Neuronal stem cell (in vitro differentiated cells): ENCODE results near the gene MICAL2.
A peak's percentile ranks its signal among the peaks of the same experiment; 100 is the strongest.

Source experiments
- DNase-seq: peaks from one replicate; pipeline ENCODE4 v3.0.0-alpha.2; 2013; ENCODE audit warnings: low spot score
- H2AFZ ChIP-seq: one replicate; pipeline ENCODE4 v1.6.1; 2013; ENCODE audit warnings: mild to moderate bottlenecking, low read length, inconsistent platforms
- H2AK5ac ChIP-seq: 2 replicates; pipeline ENCODE4 v1.6.1; 2013; ENCODE audit warnings: low read depth, mild to moderate bottlenecking, inconsistent platforms, low read length, moderate library complexity, mixed read lengths
- H2BK120ac ChIP-seq: 2 replicates; pipeline ENCODE4 v1.6.1; 2013; ENCODE audit warnings: low read depth, mild to moderate bottlenecking, inconsistent platforms, low read length, moderate library complexity, mixed read lengths
- H2BK12ac ChIP-seq: one replicate; pipeline ENCODE4 v1.6.1; 2013; ENCODE audit warnings: low read length, inconsistent platforms
- H2BK15ac ChIP-seq: 2 replicates; pipeline ENCODE4 v1.6.1; 2013; ENCODE audit warnings: mild to moderate bottlenecking, low read length, inconsistent platforms, mixed read lengths
- H2BK5ac ChIP-seq: one replicate; pipeline ENCODE4 v1.6.1; 2013; ENCODE audit warnings: inconsistent platforms, mild to moderate bottlenecking, low read length, moderate library complexity
- H3K14ac ChIP-seq: one replicate; pipeline ENCODE4 v1.6.1; 2013; ENCODE audit warnings: low read length, inconsistent platforms
- H3K18ac ChIP-seq: 2 replicates; pipeline ENCODE4 v1.6.1; 2013; ENCODE audit warnings: low read length, inconsistent platforms
- H3K23ac ChIP-seq: 2 replicates; pipeline ENCODE4 v1.6.1; 2013; ENCODE audit warnings: low read depth, mild to moderate bottlenecking, mixed read lengths, low read length, inconsistent platforms; ENCODE audit not compliant: poor library complexity
- H3K27ac ChIP-seq: replicated peaks from 3 replicates; pipeline ENCODE4 v1.5.1; 2013; ENCODE audit warnings: low read length, inconsistent platforms
- H3K27me3 ChIP-seq, 3 experiments: 2 replicates each; pipeline ENCODE4 v1.6.1; 2013; ENCODE audit warnings: low read length in 3 of 3, mild to moderate bottlenecking in 2 of 3, inconsistent platforms in 1 of 3, low read depth in 1 of 3, mixed read lengths in 1 of 3, moderate library complexity in 1 of 3; ENCODE audit not compliant: control insufficient read depth in 3 of 3, insufficient read depth in 3 of 3
- H3K36me3 ChIP-seq, 2 donors: replicated peaks in 1 of 2; 2 replicates each; pipeline ENCODE4 v1.6.1; 2013; ENCODE audit warnings: low read length in 2 of 2; ENCODE audit not compliant: control insufficient read depth in 2 of 2, insufficient read depth in 2 of 2
- H3K4ac ChIP-seq: 2 replicates; pipeline ENCODE4 v1.6.1; 2013; ENCODE audit warnings: inconsistent platforms, mild to moderate bottlenecking, low read length, moderate library complexity
- H3K4me1 ChIP-seq, 2 donors: 1 replicate in 1 of 2; 2 replicates in 1 of 2; pipeline ENCODE4 v1.6.1; 2013; ENCODE audit warnings: low read length in 2 of 2, low read depth in 1 of 2; ENCODE audit not compliant: control insufficient read depth in 2 of 2, insufficient read depth in 1 of 2
- H3K4me2 ChIP-seq: one replicate; pipeline ENCODE4 v1.6.1; 2013; ENCODE audit warnings: mild to moderate bottlenecking, low read length, inconsistent platforms; ENCODE audit not compliant: insufficient read depth, poor library complexity, severe bottlenecking
- H3K4me3 ChIP-seq, 2 donors: 2 replicates each; pipeline ENCODE4 v1.5.1; 2013; ENCODE audit warnings: low read length in 2 of 2, mild to moderate bottlenecking in 2 of 2, inconsistent platforms in 1 of 2, moderate library complexity in 1 of 2
- H3K79me1 ChIP-seq: one replicate; pipeline ENCODE4 v1.6.1; 2013; ENCODE audit warnings: low read depth, mild to moderate bottlenecking, inconsistent platforms, low read length, moderate library complexity
- H3K9ac ChIP-seq: one replicate; pipeline ENCODE4 v1.6.1; 2013; ENCODE audit warnings: mild to moderate bottlenecking, low read depth, low read length, inconsistent platforms; ENCODE audit not compliant: poor library complexity
- H3K9me3 ChIP-seq, 2 donors: replicated peaks in 1 of 2; 2 replicates each; pipeline versions ENCODE3 to v1.6.1; 2013; ENCODE audit warnings: low read length in 2 of 2, mild to moderate bottlenecking in 2 of 2, inconsistent platforms in 1 of 2, low read depth in 1 of 2, mixed read lengths in 1 of 2, moderate library complexity in 1 of 2; ENCODE audit not compliant: control insufficient read depth in 2 of 2, insufficient read depth in 1 of 2
- H4K8ac ChIP-seq: one replicate; pipeline ENCODE4 v1.6.1; 2013; ENCODE audit warnings: low read depth, mild to moderate bottlenecking, inconsistent platforms, low read length, moderate library complexity
- H4K91ac ChIP-seq: one replicate; pipeline ENCODE4 v1.6.1; 2013; ENCODE audit warnings: low read length, low read depth, mild to moderate bottlenecking, inconsistent platforms; ENCODE audit not compliant: poor library complexity
- WGBS, 2 donors: extraction: QIAGEN DNeasy Blood & Tissue Kit; methylation state at CpG; one replicate each; pipeline ENCODE4 v1.1.7; 2013; ENCODE audit warnings: missing lambda C conversion rate in 2 of 2, mixed read lengths in 1 of 2; ENCODE audit not compliant: insufficient read length in 2 of 2, insufficient replicate concordance in 1 of 2; ENCODE audit errors: extremely low coverage in 2 of 2; 5-methylcytosine and 5-hydroxymethylcytosine counted together

The MICAL2 gene

DNA sequence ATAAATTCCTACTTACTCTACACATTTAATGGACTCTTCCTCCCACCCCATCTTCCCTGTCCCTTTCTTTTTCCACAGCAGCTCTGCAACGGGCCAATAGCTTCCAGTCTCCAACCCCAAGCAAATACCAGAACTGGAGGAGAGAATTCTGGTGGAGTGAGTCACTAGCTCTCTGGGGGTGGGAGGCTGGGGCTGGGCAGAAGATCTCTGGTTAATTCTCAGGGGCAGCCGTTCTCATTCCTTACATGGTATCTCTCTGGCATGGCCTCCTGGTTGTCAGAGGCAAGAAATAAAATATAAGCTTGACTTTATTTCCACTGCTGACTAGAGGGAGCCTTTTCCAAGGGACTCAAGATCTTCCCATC, 176.6 kb downstream of the MICAL2 start:
- Histone ChIP-seq H3K27me3 (peaks cover 0 to 7% (median 0%) of the 10 kb centered on the region in 3 experiments), H3K18ac (no peak overlapping the region), H2BK5ac (no peak overlapping the region), H3K23ac (no peak overlapping the region), H2BK15ac (no peak overlapping the region), H3K79me1 (no peaks in the 10 kb centered on the region), H3K36me3 (no peaks in the 10 kb centered on the region), H2AK5ac (no peak overlapping the region), H3K9me3 (no peaks in the 10 kb centered on the region), H4K8ac (no peak overlapping the region), H3K14ac (no peak overlapping the region), H3K4me1 (peaks cover 0 to 12% of the 10 kb centered on the region in 2 donors), H3K27ac (no peak overlapping the region), H3K9ac (no peak overlapping the region), H3K4ac (no peak overlapping the region), H2AFZ (no peak overlapping the region), H2BK120ac (no peak overlapping the region), H2BK12ac (no peak overlapping the region), H3K4me3 (no peak overlapping the region), H3K4me2 (no peak overlapping the region), H4K91ac (no peak overlapping the region)
- no peak for DNase-seq
- no CpG with 5 or more reads among the region's 2 CpGs for WGBS, 2 donors

DNA sequence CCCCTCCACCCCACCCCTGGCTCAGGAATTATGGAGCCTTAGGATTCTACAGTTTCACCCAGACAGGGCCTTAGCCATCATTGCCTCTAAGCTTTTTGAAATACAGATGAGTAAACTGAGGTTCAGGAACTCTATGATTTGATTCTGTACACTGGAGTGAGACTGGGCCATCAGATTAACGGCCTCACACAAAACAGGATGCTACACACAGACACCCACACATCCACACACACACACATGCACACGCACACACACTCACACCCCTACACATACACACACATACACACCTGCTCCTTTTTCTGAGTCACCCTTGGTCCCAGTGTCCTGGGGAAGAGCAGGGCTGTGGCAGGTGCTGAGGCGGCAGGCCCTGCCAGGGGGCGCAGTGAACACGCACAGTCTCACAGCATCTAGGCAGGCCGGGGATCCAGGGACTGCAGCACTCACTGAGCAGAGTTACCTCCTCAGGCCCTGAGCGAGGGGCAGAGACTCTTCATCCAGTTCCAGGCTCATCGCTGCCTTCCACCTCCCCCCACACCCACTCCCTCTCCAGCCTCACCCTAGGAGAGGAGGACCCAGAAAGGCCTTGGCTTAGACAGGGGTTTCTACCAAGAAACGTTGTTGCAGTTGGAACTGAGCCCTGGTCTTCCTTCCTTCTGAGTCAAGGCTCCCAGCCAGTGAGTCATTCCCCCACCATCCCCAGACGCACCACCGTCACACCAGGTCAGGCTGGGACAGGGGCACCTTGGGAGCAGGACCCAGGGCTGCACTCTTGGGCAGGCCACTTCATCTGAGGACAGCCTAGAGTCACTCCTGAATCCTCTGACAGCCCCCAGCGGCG, 177.2 kb downstream of the MICAL2 start:
- H3K27ac ChIP-seq: no peak overlapping the region
- peak overlapping the region; percentile 92 for H4K8ac ChIP-seq
- DNase-seq: peak; percentile 56
- no peak overlapping the region for H3K9ac ChIP-seq
- H3K4me2 ChIP-seq: no peak overlapping the region
- H2AK5ac ChIP-seq: peak overlapping the region; percentile 90
- H3K9me3 ChIP-seq: no peaks in the 10 kb centered on the region
- H3K4me1 ChIP-seq: peaks cover 0 to 12% of the 10 kb centered on the region in 2 donors
- H2BK12ac ChIP-seq: peak overlapping the region; percentile 98
- no CpG with 5 or more reads among the region's 13 CpGs for WGBS, 2 donors
- peak overlapping the region; percentile 47 for H2AFZ ChIP-seq
- no peak overlapping the region for H3K4me3 ChIP-seq
- H3K79me1 ChIP-seq: no peaks in the 10 kb centered on the region
- no peak overlapping the region for H4K91ac ChIP-seq
- no peak overlapping the region for H3K23ac ChIP-seq
- peak overlapping the region; percentile 78 for H2BK15ac ChIP-seq
- peaks cover 0 to 4% (median 0%) of the 10 kb centered on the region in 3 experiments for H3K27me3 ChIP-seq
- H3K4ac ChIP-seq: no peak overlapping the region
- peak overlapping the region; percentile 45 for H2BK120ac ChIP-seq
- peak overlapping the region; percentile 69 for H3K18ac ChIP-seq
- H2BK5ac ChIP-seq: no peak overlapping the region
- H3K14ac ChIP-seq: peak overlapping the region; percentile 58
- no peaks in the 10 kb centered on the region for H3K36me3 ChIP-seq

DNA sequence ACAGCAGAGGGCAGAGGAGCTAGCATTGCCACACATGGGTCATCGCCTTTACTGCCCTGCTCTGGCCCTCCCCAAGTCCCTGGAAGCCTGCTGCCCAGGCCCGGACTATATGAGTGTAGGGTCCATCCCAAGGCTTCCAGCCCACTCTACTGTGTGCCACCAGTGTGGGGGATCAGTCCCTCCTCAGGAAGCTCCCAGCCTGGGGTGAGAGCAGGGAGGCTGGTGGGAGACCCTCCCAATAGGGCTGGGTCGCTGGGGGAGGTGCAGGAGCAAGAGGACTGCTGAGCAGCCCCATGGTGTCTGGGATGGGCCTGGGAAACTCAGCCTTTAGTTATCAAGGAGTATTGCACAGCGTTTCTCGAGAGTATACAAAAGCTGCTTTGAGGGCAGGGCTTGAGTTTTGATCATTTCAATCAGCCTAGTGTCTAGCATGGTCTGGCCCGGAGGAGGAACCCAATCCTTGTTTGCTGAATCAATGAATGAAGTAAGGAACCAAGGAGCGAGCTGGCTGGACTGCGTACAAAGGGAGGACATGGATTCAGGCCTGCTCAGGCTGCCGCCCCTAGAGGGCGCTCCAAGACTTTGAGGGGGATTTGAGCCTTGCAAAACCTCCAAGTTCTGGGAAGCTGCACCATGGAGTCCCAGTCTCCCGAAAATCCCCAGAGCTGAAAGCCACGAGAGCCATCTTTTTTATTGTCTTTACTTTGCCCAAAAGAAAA, 178.0 kb downstream of the MICAL2 start:
- Histone ChIP-seq H2AK5ac (peak overlapping the region; percentile 90), H2BK15ac (peak overlapping the region; percentile 78), H3K36me3 (no peaks in the 10 kb centered on the region), H3K4me1 (peaks cover 0 to 12% of the 10 kb centered on the region in 2 donors), H3K4me2 (no peak overlapping the region), H3K9ac (peak overlapping the region; percentile 74), H3K23ac (no peak overlapping the region), H4K8ac (peak overlapping the region; percentile 92), H2AFZ (peak overlapping the region; percentile 47), H3K27me3 (no peaks in the 10 kb centered on the region), H3K18ac (peak overlapping the region; percentile 69), H4K91ac (no peak overlapping the region), H3K9me3 (no peaks in the 10 kb centered on the region), H3K79me1 (no peaks in the 10 kb centered on the region), H3K4ac (no peak overlapping the region), H3K14ac (peak overlapping the region; percentile 58), H2BK5ac (peak overlapping the region; percentile 17), H2BK120ac (peak overlapping the region; percentile 45), H2BK12ac (peak overlapping the region; percentile 98), H3K27ac (no peak overlapping the region), H3K4me3 (no peak overlapping the region)
- DNase-seq: peak; percentile 86
- WGBS, 2 donors: no CpG with 5 or more reads among the region's 12 CpGs
